Lung (tissue), 12 donors: ENCODE measurements around the gene PITX2. TPM values are rescaled to one million over a fixed set of nuclear protein-coding genes. Genes with fewer than 3 reads are reported as not detected.

ENCODE experiments used
- ATAC-seq: fragments of 200-7000 bp; cut with Tn5 transposase; one replicate; pipeline ENCODE4 v1.9.1; 2020; ENCODE audit warnings: moderate number of reproducible peaks; ENCODE audit not compliant: insufficient read depth, low FRiP score
- DNase-seq, 3 donors: peaks; one replicate each; pipeline ENCODE4 v3.0.0-alpha.2; 2013 to 2017
- H3K27ac ChIP-seq, 2 donors: one replicate each; pipeline ENCODE4 v1.5.1; 2013; ENCODE audit warnings: mild to moderate bottlenecking in 2 of 2, moderate library complexity in 2 of 2, control low read depth in 1 of 2, inconsistent platforms in 1 of 2, low read depth in 1 of 2, low read length in 1 of 2
- H3K27me3 ChIP-seq, 3 donors: one replicate each; pipeline ENCODE4 v1.5.1; 2013; ENCODE audit warnings: low read length in 2 of 3; ENCODE audit not compliant: control insufficient read depth in 3 of 3, insufficient read depth in 3 of 3
- H3K36me3 ChIP-seq, 4 donors: one replicate each; pipeline ENCODE4 v1.5.1; 2013; ENCODE audit warnings: low read length in 4 of 4, mild to moderate bottlenecking in 1 of 4, moderate library complexity in 1 of 4; ENCODE audit not compliant: control insufficient read depth in 4 of 4, insufficient read depth in 4 of 4
- H3K4me1 ChIP-seq, 5 donors: one replicate each; pipeline ENCODE4 v1.5.1; 2013; ENCODE audit warnings: low read length in 5 of 5, mild to moderate bottlenecking in 2 of 5, moderate library complexity in 1 of 5; ENCODE audit not compliant: control insufficient read depth in 5 of 5, insufficient read depth in 5 of 5
- H3K4me3 ChIP-seq: one replicate; pipeline ENCODE4 v1.5.1; 2013; ENCODE audit warnings: mild to moderate bottlenecking, control low read depth, moderate library complexity
- H3K9ac ChIP-seq, 2 donors: one replicate each; pipeline ENCODE4 v1.5.1; 2013; ENCODE audit warnings: low read length in 2 of 2, control low read depth in 1 of 2; ENCODE audit not compliant: insufficient read depth in 1 of 2
- H3K9me3 ChIP-seq, 4 donors: one replicate each; pipeline ENCODE4 v1.5.1; 2013; ENCODE audit warnings: low read length in 3 of 4, mild to moderate bottlenecking in 1 of 4, moderate library complexity in 1 of 4; ENCODE audit not compliant: control insufficient read depth in 4 of 4, insufficient read depth in 3 of 4
- WGBS, 2 donors: extraction: QIAGEN DNeasy Blood & Tissue Kit; methylation state at CpG; one replicate each; pipeline ENCODE4 v1.1.7; 2013; 5-methylcytosine and 5-hydroxymethylcytosine counted together
- polyA plus RNA-seq, 2 donors: library from polyadenylated mRNA; stranded (reverse); fragments of 200-250 nt; gene quantifications; one replicate each; pipeline ENCODE4 v1.2.1, GENCODE V29; 2013
- total RNA-seq, 2 donors: library from RNA; depleted of rRNA in 1 of 2; stranded (reverse); fragments of >200 nt in 1 of 2; gene quantifications; one replicate each; pipeline ENCODE4 v1.2.1, GENCODE V29; 2014 to 2021
- TF ChIP-seq, protein P1 (sequence below): IDR thresholded peaks from 2 replicates; pipeline ENCODE4 v1.5.1; 2012; ENCODE audit warnings: mild to moderate bottlenecking; ENCODE audit errors: control extremely low read depth, extremely low read depth
- donor health status: control.
- donor health status: control.
- donor health status: Bipolar disorder and iron deficiency.
- donor health status: healthy.
- donor health status: DM: yes; HTN: yes; CAD: no.

PITX2 gene
- total and polyA plus RNA-seq, 4 donors, result not detected

DNA sequence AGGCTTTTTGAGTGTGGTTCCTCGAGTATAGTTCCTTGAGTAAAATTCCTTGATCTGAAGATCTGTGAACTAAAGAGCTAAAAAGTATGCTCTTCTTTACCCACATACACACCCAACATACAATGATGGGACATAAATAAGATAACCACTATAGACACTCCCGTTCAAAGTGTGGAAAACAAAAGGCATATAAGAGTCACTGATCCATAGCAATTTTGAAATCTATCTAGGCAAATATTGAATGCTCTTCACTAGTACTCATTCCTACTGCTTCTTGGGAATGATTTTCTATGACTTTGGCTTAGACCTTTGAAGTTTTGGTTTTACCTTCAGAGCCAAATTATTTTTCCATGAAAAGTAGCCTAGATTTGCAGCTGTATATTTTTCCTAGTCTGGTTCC, 26.4 kb downstream of the PITX2 start:
- 88 to 91% methylated on average over 2 of the region's 2 CpGs for WGBS, 2 donors
- no peak overlapping the region for H3K9ac ChIP-seq
- no peak overlapping the region for H3K27ac ChIP-seq
- H3K36me3 ChIP-seq, result no peaks in the 10 kb centered on the region
- ATAC-seq (no peak), DNase-seq (no peak)
- H3K27me3 ChIP-seq, result peaks cover 0 to 2% (median 0%) of the 10 kb centered on the region in 3 donors
- no peaks in the 10 kb centered on the region for H3K4me1 ChIP-seq
- H3K9me3 ChIP-seq, result peaks cover 0 to 10% (median 4%) of the 10 kb centered on the region in 4 donors
- TF ChIP-seq, protein P1, sequence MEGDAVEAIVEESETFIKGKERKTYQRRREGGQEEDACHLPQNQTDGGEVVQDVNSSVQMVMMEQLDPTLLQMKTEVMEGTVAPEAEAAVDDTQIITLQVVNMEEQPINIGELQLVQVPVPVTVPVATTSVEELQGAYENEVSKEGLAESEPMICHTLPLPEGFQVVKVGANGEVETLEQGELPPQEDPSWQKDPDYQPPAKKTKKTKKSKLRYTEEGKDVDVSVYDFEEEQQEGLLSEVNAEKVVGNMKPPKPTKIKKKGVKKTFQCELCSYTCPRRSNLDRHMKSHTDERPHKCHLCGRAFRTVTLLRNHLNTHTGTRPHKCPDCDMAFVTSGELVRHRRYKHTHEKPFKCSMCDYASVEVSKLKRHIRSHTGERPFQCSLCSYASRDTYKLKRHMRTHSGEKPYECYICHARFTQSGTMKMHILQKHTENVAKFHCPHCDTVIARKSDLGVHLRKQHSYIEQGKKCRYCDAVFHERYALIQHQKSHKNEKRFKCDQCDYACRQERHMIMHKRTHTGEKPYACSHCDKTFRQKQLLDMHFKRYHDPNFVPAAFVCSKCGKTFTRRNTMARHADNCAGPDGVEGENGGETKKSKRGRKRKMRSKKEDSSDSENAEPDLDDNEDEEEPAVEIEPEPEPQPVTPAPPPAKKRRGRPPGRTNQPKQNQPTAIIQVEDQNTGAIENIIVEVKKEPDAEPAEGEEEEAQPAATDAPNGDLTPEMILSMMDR, result no peak
- no peak overlapping the region for H3K4me3 ChIP-seq

DNA sequence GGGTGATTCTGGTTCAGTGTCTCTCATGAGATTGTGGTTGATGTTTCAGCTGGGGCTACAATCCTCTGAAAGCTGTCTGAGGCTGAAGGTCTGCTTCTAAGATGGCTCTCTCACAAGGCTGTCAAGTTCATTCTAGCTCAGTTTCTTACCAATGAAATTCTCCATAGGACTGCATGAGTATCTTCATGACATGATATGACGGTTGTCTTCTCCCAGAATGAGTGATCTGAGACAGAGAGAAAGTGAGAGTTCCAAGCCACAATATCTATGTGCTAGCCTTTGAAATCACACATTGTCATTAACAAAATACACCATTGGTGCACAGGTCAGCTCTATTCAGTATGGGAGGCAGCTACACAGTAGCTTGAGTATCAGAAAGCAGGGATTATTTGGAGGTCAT, 27.3 kb downstream of the PITX2 start:
- Histone ChIP-seq H3K9me3 (peaks cover 0 to 10% (median 4%) of the 10 kb centered on the region in 4 donors), H3K4me3 (no peak overlapping the region), H3K4me1 (no peaks in the 10 kb centered on the region), H3K27me3 (peaks cover 0 to 4% (median 0%) of the 10 kb centered on the region in 3 donors), H3K9ac (no peak overlapping the region), H3K36me3 (no peaks in the 10 kb centered on the region), H3K27ac (no peak overlapping the region)
- TF ChIP-seq, protein P1, result no peak
- no peak for ATAC-seq
- 78 to 96% methylated on average over 1 of the region's 1 CpG for WGBS, 2 donors
- DNase-seq, result no peak

DNA sequence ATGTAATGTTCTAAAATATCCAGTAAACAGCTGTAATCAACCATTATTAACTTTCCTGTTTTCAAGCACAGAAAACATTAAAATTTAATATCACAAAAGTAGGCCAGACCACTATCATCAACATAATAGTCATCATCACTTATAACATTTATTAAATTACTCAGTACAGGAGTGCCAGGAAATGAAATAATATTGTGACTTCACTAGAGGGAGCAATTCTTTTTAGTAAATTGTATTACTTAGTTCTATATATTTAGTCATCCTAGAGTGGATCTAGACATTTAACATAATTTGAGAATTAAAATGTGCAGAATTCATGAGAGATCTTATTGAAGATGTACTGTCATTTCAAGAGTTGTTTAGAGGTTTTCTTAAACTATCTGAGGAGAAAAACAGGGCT, 33.6 kb downstream of the PITX2 start:
- no peak for ATAC-seq
- TF ChIP-seq, protein P1, result no peak
- no peak overlapping the region for H3K4me3 ChIP-seq

DNA sequence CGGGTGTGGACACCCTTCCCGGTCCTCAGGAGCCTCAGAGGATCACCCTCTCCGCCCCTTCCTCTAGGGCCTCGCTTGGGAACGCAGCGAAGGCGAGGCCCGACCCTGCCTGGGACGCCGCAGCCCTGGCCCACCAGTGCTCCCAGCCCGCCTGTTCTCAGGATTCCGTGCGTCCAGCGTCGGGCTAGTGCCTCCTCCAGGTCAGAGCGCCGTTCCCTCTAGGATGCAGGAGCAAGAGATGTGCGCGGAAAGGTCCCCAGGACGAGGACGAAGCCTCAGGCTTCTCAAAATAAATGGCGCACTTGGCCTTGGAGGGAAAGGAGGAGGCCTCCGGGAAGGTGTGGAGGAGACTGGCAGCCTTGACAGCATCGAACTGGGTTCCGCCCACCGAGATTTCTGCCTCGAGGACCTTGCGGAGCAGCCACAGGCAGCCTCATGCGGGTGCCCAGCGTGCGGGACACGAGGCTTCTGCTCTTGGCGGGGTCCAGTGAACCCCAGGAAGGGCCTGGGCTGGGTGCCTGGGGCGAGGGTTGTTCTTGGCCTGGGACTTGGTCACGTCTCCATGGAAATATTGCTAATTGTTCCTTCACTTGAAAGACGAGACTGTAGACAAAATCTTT, 35.1 kb downstream of the PITX2 start:
- TF ChIP-seq, protein P1, result no peak
- Histone ChIP-seq H3K27me3 (peaks cover 0 to 2% (median 0%) of the 10 kb centered on the region in 3 donors), H3K4me3 (no peak overlapping the region), H3K9me3 (no peaks in the 10 kb centered on the region), H3K27ac (no peak overlapping the region), H3K36me3 (no peaks in the 10 kb centered on the region), H3K4me1 (peaks cover 0 to 3% (median 0%) of the 10 kb centered on the region in 5 donors), H3K9ac (no peak overlapping the region)
- 94% methylated on average over 36 of the region's 36 CpGs for WGBS, 2 donors
- no peak for ATAC-seq
- no peak for DNase-seq

More for the DNA sequence above, 33.6 kb downstream of the PITX2 start:
- no peaks in the 10 kb centered on the region for H3K9me3 ChIP-seq
- peaks cover 0 to 2% (median 0%) of the 10 kb centered on the region in 3 donors for H3K27me3 ChIP-seq
- H3K4me1 ChIP-seq, result peaks cover 0 to 3% (median 0%) of the 10 kb centered on the region in 5 donors
- H3K9ac ChIP-seq, result no peak overlapping the region
- DNase-seq, result no peak
- H3K27ac ChIP-seq, result no peak overlapping the region
- no peaks in the 10 kb centered on the region for H3K36me3 ChIP-seq
